HCT116 (cell line): ENCODE measurements around the gene SHC2. TPM values are rescaled to one million over a fixed set of nuclear protein-coding genes. Genes with fewer than 3 reads are reported as not detected.

ENCODE experiments used
- ATAC-seq: fragments of 200-7000 bp; cut with Tn5 transposase; 2 replicates; pipeline ENCODE4 v1.9.1; 2020; ENCODE audit warnings: mild to moderate bottlenecking, moderate library complexity
- BruUV-seq: library from RNA; stranded (reverse); fragments of 400-500 nt; replicated peaks from 2 replicates; lab custom pipeline; 2021; lab: Mats Ljungman, UMichigan
- CTCF ChIA-PET: fragments of 300-600 bp; sonication (Branson Sonifier 250); formaldehyde crosslinking; loops from one replicate; lab custom pipeline; 2021; ENCODE audit warnings: antibody characterized with exemption; lab: Charles Lee
- POLR2A ChIA-PET: fragments of 300-600, 350-600 bp; sonication (Branson Sonifier 250); formaldehyde crosslinking; loops from one replicate; lab custom pipeline; 2021; ENCODE audit warnings: antibody characterized with exemption; lab: Charles Lee
- RAD21 ChIA-PET, 2 experiments: fragments of 300-600 bp; sonication (Branson Sonifier 250); formaldehyde crosslinking; loops; one replicate each; lab custom pipeline; 2023; ENCODE audit warnings: low total read pairs in 2 of 2; ENCODE audit not compliant: uncharacterized antibody in 2 of 2, unreplicated experiment in 2 of 2, low non-redundant PET in 1 of 2; lab: Charles Lee
- DNase-seq: peaks from one replicate; pipeline ENCODE4 v3.0.0-alpha.2; 2010; ENCODE audit warnings: low read depth, low spot score
- H2AFZ ChIP-seq: fragments of 200-600 bp; shearing (Covaris generic), sonication (generic); 2 replicates; pipeline ENCODE4 v1.6.1; 2017; ENCODE audit warnings: low read depth, mixed run types, mixed read lengths, antibody characterized with exemption, low read length; ENCODE audit not compliant: poor library complexity, severe bottlenecking
- H3K27ac ChIP-seq: 2 replicates; pipeline ENCODE4 v1.5.1; 2012; ENCODE audit warnings: low read depth, low read length
- H3K27me3 ChIP-seq: fragments of 200-600 bp; sonication (generic); 2 replicates; pipeline ENCODE4 v1.6.1; 2016; ENCODE audit warnings: mixed run types, low read length, mixed read lengths; ENCODE audit not compliant: insufficient read depth
- H3K36me3 ChIP-seq, 2 experiments: fragments of 200-500 bp in 1 of 2; fragments of 200-600 bp in 1 of 2; sonication (Bioruptor generic) in 1 of 2; sonication (generic) in 1 of 2; 2 replicates each; pipeline versions ENCODE4 v1.5.1 to v1.6.1; 2014 to 2016; ENCODE audit warnings: low read length in 2 of 2, inconsistent platforms in 1 of 2, mixed read lengths in 1 of 2, mixed run types in 1 of 2; ENCODE audit not compliant: insufficient read depth in 2 of 2, control insufficient read depth in 1 of 2
- H3K4me1 ChIP-seq, 2 experiments: fragments of 200-600 bp in 1 of 2; sonication (generic) in 1 of 2; 2 replicates each; pipeline versions ENCODE4 v1.5.1 to v1.6.1; 2012 to 2017; ENCODE audit warnings: low read length in 2 of 2, inconsistent platforms in 1 of 2, mild to moderate bottlenecking in 1 of 2, mixed read lengths in 1 of 2, mixed run types in 1 of 2, moderate library complexity in 1 of 2; ENCODE audit not compliant: insufficient read depth in 2 of 2, control insufficient read depth in 1 of 2
- H3K4me2 ChIP-seq: fragments of 200-600 bp; sonication (generic); 2 replicates; pipeline ENCODE4 v1.6.1; 2017; ENCODE audit warnings: mixed run types, low read length, mixed read lengths
- H3K4me3 ChIP-seq, 2 experiments: fragments of 200-600 bp in 1 of 2; sonication (generic) in 1 of 2; replicated peaks in 1 of 2; 2 replicates each; pipeline ENCODE4 v1.5.1; 2011 to 2016; ENCODE audit warnings: low read length in 2 of 2, control low read depth in 1 of 2, low read depth in 1 of 2, mild to moderate bottlenecking in 1 of 2, mixed read lengths in 1 of 2, mixed run types in 1 of 2
- H3K79me2 ChIP-seq: fragments of 200-600 bp; sonication (generic); 2 replicates; pipeline ENCODE4 v1.6.1; 2017; ENCODE audit warnings: mild to moderate bottlenecking, mixed run types, low read length, moderate library complexity, mixed read lengths; ENCODE audit not compliant: insufficient read depth
- H3K9ac ChIP-seq: fragments of 200-600 bp; sonication (generic); 2 replicates; pipeline ENCODE4 v1.6.1; 2016; ENCODE audit warnings: low read length, mixed read lengths
- H3K9me2 ChIP-seq: fragments of 200-600 bp; sonication (generic), shearing (Covaris generic); 2 replicates; pipeline ENCODE4 v1.6.1; 2017; ENCODE audit warnings: mixed run types, mild to moderate bottlenecking, moderate library complexity; ENCODE audit not compliant: insufficient read depth
- H3K9me3 ChIP-seq, 2 experiments: fragments of 200-500 bp in 1 of 2; fragments of 200-600 bp in 1 of 2; sonication (Bioruptor generic) in 1 of 2; sonication (generic) in 1 of 2; 2 replicates each; pipeline ENCODE4 v1.6.1; 2014 to 2017; ENCODE audit warnings: low read length in 2 of 2, mixed read lengths in 2 of 2, inconsistent platforms in 1 of 2, low read depth in 1 of 2, mild to moderate bottlenecking in 1 of 2, mixed run types in 1 of 2, moderate library complexity in 1 of 2; ENCODE audit not compliant: control insufficient read depth in 1 of 2, insufficient read depth in 1 of 2
- H4K20me1 ChIP-seq: fragments of 200-600 bp; sonication (generic), shearing (Covaris generic); 2 replicates; pipeline ENCODE4 v1.6.1; 2017; ENCODE audit warnings: mixed run types, mild to moderate bottlenecking, moderate library complexity; ENCODE audit not compliant: insufficient read depth
- ATF3 ChIP-seq: IDR thresholded peaks from 2 replicates; pipeline ENCODE4 v1.6.1; 2012
- CBX3 ChIP-seq: IDR thresholded peaks from 2 replicates; pipeline ENCODE4 v1.6.1; 2012; ENCODE audit warnings: low read depth
- CTCF ChIP-seq, 3 experiments: fragments of 200-600 bp in 1 of 3; sonication (generic) in 1 of 3; IDR thresholded peaks in 2 of 3; conservative IDR thresholded peaks in 1 of 3; 2 replicates each; pipeline ENCODE4 v1.5.1; 2012 to 2017; ENCODE audit warnings: low read depth in 2 of 3, low read length in 2 of 3, antibody characterized with exemption in 1 of 3, borderline replicate concordance in 1 of 3, control low read depth in 1 of 3, mild to moderate bottlenecking in 1 of 3, mixed read lengths in 1 of 3, mixed run types in 1 of 3, moderate library complexity in 1 of 3; ENCODE audit not compliant: insufficient read depth in 1 of 3
- ELF1 ChIP-seq: IDR thresholded peaks from 2 replicates; pipeline ENCODE4 v1.6.1; 2012; ENCODE audit warnings: low read depth, borderline replicate concordance
- EZH2 ChIP-seq: fragments of 200-600 bp; sonication (generic); IDR thresholded peaks from 2 replicates; pipeline ENCODE4 v1.6.1; 2017; ENCODE audit warnings: antibody characterized with exemption, mixed run types
- EZH2phosphoT487 ChIP-seq: fragments of 200-600 bp; IDR thresholded peaks from 2 replicates; pipeline ENCODE4 v1.6.1; 2018; ENCODE audit warnings: antibody characterized with exemption, borderline replicate concordance
- FOSL1 ChIP-seq: IDR thresholded peaks from 2 replicates; pipeline ENCODE4 v1.6.1; 2012; ENCODE audit warnings: low read depth
- POLR2A ChIP-seq: IDR thresholded peaks from 2 replicates; pipeline ENCODE4 v1.7.0; 2011; ENCODE audit warnings: borderline replicate concordance; ENCODE audit not compliant: insufficient read depth, insufficient read length; ENCODE audit errors: extremely low read depth
- RAD21 ChIP-seq: IDR thresholded peaks from 2 replicates; pipeline ENCODE4 v1.6.1; 2012; ENCODE audit warnings: low read depth, mild to moderate bottlenecking
- SIN3A ChIP-seq: IDR thresholded peaks from 2 replicates; pipeline ENCODE4 v1.6.1; 2012; ENCODE audit warnings: low read depth
- SP1 ChIP-seq: IDR thresholded peaks from 2 replicates; pipeline ENCODE4 v1.6.1; 2012; ENCODE audit warnings: low read depth
- TCF7L2 ChIP-seq: IDR thresholded peaks from 2 replicates; pipeline ENCODE4 v1.7.0; 2011; ENCODE audit warnings: borderline replicate concordance, inconsistent platforms; ENCODE audit not compliant: insufficient read depth, insufficient read length; ENCODE audit errors: extremely low read depth
- YY1 ChIP-seq: IDR thresholded peaks from 2 replicates; pipeline ENCODE4 v1.6.1; 2011; ENCODE audit warnings: low read length, low read depth, moderate library complexity, mild to moderate bottlenecking; ENCODE audit not compliant: insufficient replicate concordance; ENCODE audit errors: extremely low read depth
- ZBTB33 ChIP-seq: IDR thresholded peaks from 2 replicates; pipeline ENCODE4 v1.6.1; 2011; ENCODE audit warnings: mild to moderate bottlenecking, low read length, moderate library complexity; ENCODE audit not compliant: insufficient replicate concordance; ENCODE audit errors: extremely low read depth
- intact Hi-C: fragments of 100-400 bp; cut with micrococcal nuclease; formaldehyde crosslinking; loops from 2 replicates; pipeline ENCODE4 v1.10.0; 2022
- total RNA-seq: library from RNA; stranded (reverse); gene quantifications from one replicate; pipeline ENCODE4 v1.2.1, GENCODE V29; 2021; ENCODE audit not compliant: unreplicated experiment

The SHC2 gene
- total RNA-seq, 1 experiment from 2014 or later, result 2.5 TPM

DNA sequence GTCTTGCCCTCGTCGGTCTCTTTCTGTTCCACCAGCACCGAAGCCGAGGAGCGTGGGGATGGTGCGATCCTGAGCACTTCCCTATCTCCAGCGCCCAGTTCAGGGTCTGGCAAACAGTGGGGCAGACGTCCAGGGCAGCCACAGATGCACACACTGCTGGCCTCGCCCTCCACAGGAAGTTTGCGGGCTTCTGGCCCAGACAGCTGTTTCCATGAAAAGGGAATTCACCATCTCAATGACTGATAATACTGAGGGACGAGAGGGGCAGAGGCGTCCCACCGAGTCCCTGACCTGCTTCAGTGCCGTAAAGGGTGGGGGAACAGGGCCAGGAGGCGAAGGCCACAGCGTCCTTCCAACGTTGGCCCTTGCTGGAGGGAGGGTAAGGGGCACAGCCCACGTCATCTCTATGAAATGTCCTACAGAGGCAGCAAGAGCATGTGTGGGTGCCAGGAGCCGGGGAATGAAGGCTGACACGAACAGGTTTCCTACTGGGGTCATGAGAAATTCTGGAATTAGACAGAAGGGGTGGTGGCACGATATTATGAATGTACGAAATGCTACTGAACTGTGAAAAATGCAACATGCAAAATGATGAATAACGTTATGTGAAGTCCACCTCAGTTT is 19.5 kb downstream of the SHC2 start:
- POLR2A ChIA-PET, result no interaction called here
- RAD21 ChIA-PET, result no interaction called here
- H3K79me2 ChIP-seq, result no peaks in the 10 kb centered on the region
- H3K36me3 ChIP-seq, result no peaks in the 10 kb centered on the region
- TF ChIP-seq TCF7L2, result no peak
- no peak for TF ChIP-seq SIN3A
- TF ChIP-seq ATF3, result no peak
- TF ChIP-seq EZH2, result no peak
- no peak for TF ChIP-seq CBX3
- TF ChIP-seq POLR2A, result no peak
- TF ChIP-seq EZH2phosphoT487, result no peak
- CTCF ChIA-PET, result no interaction called here
- no peaks in the 10 kb centered on the region for H3K4me1 ChIP-seq
- H4K20me1 ChIP-seq, result no peaks in the 10 kb centered on the region
- H3K9me3 ChIP-seq, result no peaks in the 10 kb centered on the region
- ATAC-seq (no peak), DNase-seq (no peak)
- no peak overlapping the region for H3K4me2 ChIP-seq
- no peaks in the 10 kb centered on the region for H3K27me3 ChIP-seq
- intact Hi-C loops, result no loop called here
- no peak overlapping the region for H3K27ac ChIP-seq
- H3K9ac ChIP-seq, result no peak overlapping the region
- BruUV-seq, result no TSS peak
- H3K9me2 ChIP-seq, result no peaks in the 10 kb centered on the region
- no peak overlapping the region for H2AFZ ChIP-seq
- H3K4me3 ChIP-seq, result no peak overlapping the region

DNA sequence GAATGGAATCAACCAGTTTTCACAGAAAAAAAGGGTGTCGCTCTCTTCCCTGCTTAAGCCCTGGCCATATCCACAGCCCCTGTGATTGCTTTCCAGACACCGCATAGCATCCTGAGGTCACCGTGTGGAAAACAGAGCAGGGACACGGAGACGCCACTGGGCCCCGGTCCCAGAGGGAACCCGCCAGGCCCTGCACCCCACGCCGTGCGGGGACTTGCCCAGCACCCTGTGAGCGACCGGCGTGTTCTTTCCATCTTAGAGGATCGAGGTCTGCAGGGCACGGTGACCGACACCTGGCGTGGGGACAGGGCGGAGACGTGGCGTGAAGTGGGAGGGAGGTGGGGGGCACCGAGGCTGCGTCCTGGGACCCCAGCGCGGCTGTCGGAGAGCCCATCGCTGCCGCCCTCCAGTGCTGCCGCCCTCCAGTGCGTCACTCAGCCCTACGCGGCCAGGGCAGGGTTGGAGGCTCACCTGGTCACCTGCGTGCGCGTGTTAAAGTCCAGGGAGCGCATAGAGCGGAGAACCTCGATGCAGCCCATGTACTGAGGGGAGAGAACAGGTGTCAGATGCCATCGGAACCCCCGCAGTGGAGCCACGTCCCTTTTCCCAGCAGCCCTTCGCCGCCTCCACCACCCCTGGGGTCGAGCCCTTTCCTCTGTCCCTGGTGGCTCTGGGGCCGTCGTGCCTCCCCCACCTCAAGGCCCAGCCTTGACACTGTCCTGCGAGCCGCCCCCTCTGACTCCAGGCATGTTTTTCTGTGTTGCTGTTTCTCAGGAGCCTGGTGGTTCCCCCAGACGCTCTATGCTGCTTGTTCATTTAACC is 20.2 kb downstream of the SHC2 start:
- H3K9me2 ChIP-seq, result no peaks in the 10 kb centered on the region
- no TSS peak for BruUV-seq
- no peak for TF ChIP-seq SP1
- no peak for TF ChIP-seq ZBTB33
- no peak for TF ChIP-seq CBX3
- no peak for TF ChIP-seq ELF1
- TF ChIP-seq YY1, result no peak
- no peak for TF ChIP-seq FOSL1
- no peak for TF ChIP-seq POLR2A
- TF ChIP-seq CTCF (IDR thresholded peaks at IDR 0.05 in 2 of 3, conservative IDR thresholded peaks at IDR 0.05 in 1 of 3; ENCODE audit: borderline replicate concordance in 1 of 3, insufficient read depth in 1 of 3, low read depth in 2 of 3, low read length in 2 of 3), result no peak
- TF ChIP-seq RAD21, result no peak

More for the DNA sequence above, 20.2 kb downstream of the SHC2 start:
- H4K20me1 ChIP-seq, result no peaks in the 10 kb centered on the region
- no peak overlapping the region for H2AFZ ChIP-seq
- DNase-seq (no peak), ATAC-seq (no peak)
- H3K27me3 ChIP-seq, result no peaks in the 10 kb centered on the region
- ChIA-PET RAD21 (no interaction called here), POLR2A (no interaction called here), CTCF (no interaction called here)
- H3K4me2 ChIP-seq, result no peak overlapping the region
- no peaks in the 10 kb centered on the region for H3K36me3 ChIP-seq
- no peaks in the 10 kb centered on the region for H3K4me1 ChIP-seq
- intact Hi-C loops, result no loop called here
- H3K9ac ChIP-seq, result no peak overlapping the region
- no peak overlapping the region for H3K4me3 ChIP-seq
- no peaks in the 10 kb centered on the region for H3K79me2 ChIP-seq
- H3K9me3 ChIP-seq, result no peaks in the 10 kb centered on the region
- H3K27ac ChIP-seq, result no peak overlapping the region
